Measurements from ENCODE around the gene RGS7.
"Not testable (repeated sequence)": the region's sequence is repeated elsewhere in the genome, so short reads cannot be mapped to it uniquely, and the experiment has no call there.

RGS7 gene

GRCh38 chr1:241203817-241204216 lies 153.2 kb downstream of the RGS7 start:
- DNase-seq, result no peak

DNA sequence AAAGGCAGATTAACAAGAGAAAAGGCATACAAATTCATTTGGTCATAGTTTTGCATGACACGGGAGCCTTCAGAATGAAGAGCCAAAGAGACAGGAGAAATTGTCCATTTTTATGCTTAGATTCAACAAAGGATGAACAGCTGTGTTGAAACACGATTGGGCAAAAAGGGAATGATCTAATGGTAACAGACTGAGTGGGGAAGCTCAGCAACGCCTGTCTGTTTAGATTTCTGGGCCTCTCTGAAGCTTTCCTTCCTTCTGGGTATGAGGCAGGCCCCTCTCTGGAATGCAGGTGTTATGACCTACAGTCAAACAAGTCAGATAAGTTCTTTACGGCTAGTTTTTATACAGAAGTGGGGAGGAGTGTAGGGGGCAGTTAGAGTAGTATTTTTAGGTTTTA lies 154.6 kb downstream of the RGS7 start:
- no peak for DNase-seq

GRCh38 chr1:241186716-241187115 lies 170.3 kb downstream of the RGS7 start:
- DNase-seq, result no peak

GRCh38 chr1:241181971-241182370 lies 175.0 kb downstream of the RGS7 start:
- no peak for DNase-seq

- DNase-seq, result no peak
These were observed 175.5 kb downstream of the RGS7 start for GRCh38 chr1:241181471-241181870.

- no peak for DNase-seq
These were observed 176.4 kb downstream of the RGS7 start for GRCh38 chr1:241180569-241180968.

DNA sequence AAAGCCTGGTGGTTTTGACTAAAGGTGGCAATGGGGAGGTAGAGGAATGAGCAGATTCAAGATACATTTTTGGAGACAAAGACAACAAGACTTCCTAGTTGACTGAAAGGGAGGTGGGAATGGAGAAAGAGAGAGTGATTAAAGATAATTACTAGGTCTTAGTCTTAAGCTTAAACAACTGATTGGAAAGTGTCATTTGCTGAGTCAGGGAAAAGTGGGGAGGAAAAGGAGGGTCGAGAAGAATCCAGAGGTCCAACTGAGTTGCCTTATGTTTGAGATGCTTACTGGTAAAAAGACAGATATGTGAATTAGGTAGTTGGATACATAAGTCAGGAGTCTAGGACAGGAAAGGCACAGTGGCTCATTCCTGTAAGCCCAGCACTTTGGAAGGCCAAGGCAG lies 179.3 kb downstream of the RGS7 start:
- DNase-seq, result no peak

GRCh38 chr1:241172486-241172885 lies 184.5 kb downstream of the RGS7 start:
- no peak for DNase-seq

GRCh38 chr1:241171991-241172390 lies 185.0 kb downstream of the RGS7 start:
- DNase-seq, result no peak

DNA sequence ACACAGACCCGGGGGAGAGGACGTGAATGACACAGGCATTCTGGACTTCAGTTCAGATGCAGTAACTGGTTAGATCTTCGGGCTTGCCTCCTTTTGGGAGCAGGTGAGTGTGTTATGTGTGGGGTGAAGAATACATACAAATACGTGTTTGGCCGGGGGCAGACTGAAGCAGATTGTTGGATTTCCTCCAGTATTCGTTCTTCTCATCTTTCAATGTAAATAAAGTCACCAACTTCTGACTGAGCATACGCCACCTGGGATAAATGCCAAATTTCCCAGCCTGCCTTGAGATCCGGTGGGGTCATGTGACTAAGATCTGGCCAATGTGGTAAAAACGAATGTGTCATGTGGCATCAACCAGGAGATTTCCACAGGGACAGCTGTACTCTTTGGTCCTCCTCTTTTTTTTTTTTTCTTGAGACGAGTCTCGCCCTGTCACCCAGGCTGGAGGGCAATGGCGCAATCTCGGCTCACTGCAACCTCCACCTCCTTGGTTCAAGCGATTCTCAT lies 189.8 kb downstream of the RGS7 start:
- no peak for DNase-seq

- no peak for DNase-seq
These were observed 190.4 kb downstream of the RGS7 start for GRCh38 chr1:241166625-241167024.

DNA sequence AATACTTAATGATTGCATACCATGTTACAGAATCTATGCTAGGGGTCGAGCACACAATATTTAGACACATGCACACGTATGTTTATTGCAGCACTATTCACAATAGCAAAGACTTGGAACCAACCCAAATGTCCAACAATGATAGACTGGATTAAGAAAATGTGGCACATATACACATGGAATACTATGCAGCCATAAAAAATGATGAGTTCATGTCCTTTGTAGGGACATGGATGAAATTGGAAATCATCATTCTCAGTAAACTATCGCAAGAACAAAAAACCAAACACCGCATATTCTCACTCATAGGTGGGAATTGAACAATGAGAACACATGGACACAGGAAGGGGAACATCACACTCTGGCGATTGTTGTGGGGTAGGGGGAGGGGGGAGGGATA lies 191.7 kb downstream of the RGS7 start:
- not testable (repeated sequence) for DNase-seq

DNA sequence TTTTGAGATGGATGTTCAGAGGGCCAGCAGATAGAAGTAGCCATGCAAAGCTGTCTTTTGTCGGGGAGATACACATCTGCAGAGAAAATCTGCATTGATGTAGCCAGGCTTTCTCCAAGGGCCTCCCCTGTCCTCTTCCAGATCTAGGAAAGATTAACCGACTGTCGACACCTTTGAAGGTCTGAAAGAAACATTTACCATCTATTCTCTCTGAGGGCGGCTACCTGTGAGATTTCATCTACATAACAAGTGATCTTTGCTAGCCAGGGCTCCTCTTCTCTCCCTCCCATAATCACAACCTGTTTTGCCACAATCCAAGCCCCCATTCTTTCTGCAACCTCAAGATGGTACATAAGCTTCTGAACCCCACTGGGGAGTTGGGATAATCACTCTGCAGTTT lies 193.6 kb downstream of the RGS7 start:
- no peak for DNase-seq

GRCh38 chr1:241161188-241161689 lies 195.8 kb downstream of the RGS7 start:
- no peak for DNase-seq

DNA sequence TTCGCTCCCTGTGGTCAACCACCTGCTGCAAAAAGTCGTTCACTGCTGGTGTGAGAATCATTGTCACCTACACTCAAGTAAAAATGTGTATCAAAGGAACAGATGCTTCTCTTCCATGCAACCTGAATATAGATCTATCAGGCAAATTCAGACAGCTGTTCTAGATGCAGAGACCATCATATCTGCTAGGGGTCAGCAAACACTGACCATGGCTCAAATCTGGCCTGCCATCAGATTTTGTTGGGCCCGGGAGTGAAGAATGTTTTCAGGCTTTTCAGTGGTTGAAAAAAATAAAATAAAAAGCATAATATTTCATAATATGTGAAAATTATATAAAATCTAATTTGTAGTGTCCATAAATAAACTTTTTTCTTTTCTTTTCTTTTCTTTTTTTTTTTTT lies 199.6 kb downstream of the RGS7 start:
- DNase-seq, result no peak

DNA sequence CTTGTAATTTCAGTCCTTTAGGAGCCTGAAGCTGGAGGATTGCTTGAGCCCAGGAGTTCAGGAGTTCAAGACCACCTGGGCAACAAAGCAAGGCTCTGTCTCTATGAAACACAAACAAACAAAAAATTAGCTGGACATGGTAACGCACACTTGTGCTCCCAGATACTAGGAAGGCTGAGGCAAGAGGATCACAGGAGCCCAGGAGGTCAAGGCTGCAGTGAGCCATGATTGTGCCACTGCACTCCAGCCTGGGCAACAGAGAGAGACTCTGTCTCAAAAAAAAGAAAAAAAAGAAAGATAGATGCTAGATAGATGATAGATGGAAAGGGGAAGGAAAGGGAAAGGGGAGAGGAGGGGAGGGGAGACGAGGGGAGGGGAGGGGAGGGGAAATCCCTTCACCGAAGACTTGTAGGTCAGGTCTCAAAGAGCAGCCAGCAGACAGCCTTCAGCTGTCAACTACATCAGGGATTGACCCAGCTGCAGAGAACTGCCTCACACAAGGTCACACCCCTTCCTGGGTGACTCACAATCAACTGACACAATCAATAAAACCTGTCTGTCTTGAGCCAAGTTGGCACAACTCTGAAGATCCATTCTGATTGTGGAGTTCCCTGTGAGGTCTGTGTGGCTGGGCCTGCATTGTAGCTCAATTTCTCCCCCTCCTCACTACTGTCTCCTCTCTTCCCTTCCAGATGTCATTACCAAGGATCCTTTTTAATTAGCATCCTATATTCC lies 200.6 kb downstream of the RGS7 start:
- DNase-seq, result peak in 1 of 2 experiments; percentile 53

DNA sequence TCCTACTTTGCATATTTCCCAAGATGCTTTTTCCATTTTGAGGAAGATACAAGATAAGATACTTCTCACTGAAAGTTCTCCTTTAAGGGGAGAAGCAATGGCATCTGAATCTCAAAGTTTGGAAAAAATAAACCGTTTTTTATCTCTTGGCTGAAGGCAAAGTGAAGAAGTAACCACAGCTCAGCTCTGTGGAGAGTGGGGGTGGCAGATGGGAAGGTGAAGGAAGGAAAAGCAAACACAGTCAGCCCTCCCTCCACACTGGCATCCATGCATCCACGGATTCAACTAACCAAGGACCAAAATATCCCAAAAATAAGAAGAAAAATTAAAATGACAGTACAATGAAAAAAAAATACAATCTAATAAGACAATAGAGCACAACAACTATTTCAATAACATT lies 211.1 kb downstream of the RGS7 start:
- DNase-seq, result no peak

GRCh38 chr1:241143765-241144442 lies 213.1 kb downstream of the RGS7 start:
- DNase-seq, result no peak

DNA sequence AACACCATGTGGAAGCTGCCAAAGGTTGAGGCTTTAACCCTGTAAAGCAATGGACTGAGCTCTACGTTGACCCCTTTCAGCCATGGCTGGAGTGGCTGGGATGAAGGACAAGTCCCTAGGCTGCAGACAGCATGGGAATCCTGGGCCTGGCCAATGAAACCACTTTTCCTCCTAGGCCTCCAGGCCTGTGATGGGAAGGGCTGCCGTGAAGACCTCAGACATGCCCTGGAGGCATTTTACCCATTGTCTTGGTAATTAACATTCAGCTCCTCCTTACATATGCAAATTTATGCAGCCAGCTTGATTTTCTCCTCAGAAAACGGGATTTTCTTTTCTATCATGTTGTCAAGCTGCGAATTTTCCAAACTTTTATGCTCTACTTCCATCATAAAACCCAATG lies 214.5 kb downstream of the RGS7 start:
- DNase-seq, result no peak

GRCh38 chr1:241141646-241142045 lies 215.4 kb downstream of the RGS7 start:
- DNase-seq, result not testable (repeated sequence)

DNA sequence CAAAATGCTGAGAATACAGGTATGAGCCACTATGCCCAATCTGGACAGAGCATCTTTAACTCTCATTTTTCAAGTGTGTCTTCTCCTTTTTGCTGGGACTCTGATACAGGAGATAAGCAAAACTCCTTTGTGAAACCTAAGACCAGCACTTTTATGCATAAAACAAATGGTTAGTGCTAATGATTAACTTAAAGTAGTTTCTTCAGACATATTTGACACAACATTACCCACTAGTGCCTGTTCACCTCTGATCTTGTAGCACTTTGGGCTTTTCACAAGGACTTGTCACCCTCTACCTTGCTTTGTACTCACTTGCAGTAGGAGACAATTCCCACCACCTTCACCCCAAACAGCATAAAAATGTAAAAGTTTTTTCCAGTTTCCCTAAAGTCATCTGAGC lies 216.3 kb downstream of the RGS7 start:
- no peak for DNase-seq

DNA sequence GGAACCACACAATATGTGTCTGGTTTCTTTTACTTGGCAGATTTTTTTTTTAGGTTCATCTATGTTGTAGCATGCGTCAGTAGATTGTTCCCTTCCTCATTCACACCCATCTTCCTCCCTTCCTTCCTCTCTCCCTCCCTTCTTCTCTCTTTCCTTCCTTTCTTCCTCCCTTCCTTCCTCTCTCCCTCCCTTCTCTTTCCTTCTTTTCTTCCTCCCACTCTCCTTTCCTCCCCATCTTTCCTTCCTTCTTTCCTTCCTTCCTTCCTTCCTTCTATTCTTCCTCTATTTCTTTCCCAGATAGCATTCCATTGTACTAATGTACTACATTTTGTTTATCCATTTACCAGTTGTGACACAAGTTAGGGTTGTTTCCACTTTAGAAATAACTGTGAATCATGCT lies 218.0 kb downstream of the RGS7 start:
- no peak for DNase-seq

GRCh38 chr1:241138248-241138647 lies 218.8 kb downstream of the RGS7 start:
- no peak for DNase-seq

DNA sequence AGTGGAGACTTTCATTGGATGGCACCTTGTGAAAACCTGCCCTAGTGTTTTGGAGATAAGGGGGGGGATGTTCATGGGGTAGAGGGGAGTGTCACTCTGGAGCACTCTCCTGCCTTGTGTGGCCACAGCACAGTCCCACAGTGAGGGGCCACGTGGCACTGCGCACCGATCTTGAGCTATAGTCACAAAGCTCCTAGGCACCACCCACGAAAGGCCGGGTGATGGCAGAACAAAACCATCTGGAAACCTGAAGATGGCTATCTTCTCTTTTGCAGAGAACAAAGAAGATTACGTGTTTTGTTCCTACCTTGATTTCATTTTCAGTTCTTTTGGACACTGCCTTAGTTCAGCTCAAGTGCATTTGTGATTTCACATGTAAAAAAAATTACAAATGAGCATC lies 220.6 kb downstream of the RGS7 start:
- no peak for DNase-seq

Measured in SW 1271 (cell line).